Measurements from ENCODE around the gene CTAG2. TPM values are rescaled to one million over a fixed set of nuclear protein-coding genes. Genes with fewer than 3 reads are reported as not detected.
"Not testable (repeated sequence)": the region's sequence is repeated elsewhere in the genome, so short reads cannot be mapped to it uniquely, and the experiment has no call there.

Gene CTAG2
- total RNA-seq (not detected), polyA plus RNA-seq (ENCODE audit: insufficient read length in 6 of 6) (not detected)
- long read RNA-seq, donor 1, result 0 reads
- long read RNA-seq, donor 2, result 0 reads
- long read RNA-seq, donor 3, result 0 reads
- long read RNA-seq, donor 4, result 0 reads
- long read RNA-seq, donor 5, result 0 reads
- long read RNA-seq, donor 6, result 0 reads
- long read RNA-seq, donor 7, result 0 reads
- long read RNA-seq, donor 8, result 0 reads
- long read RNA-seq, donor 9, result 0 reads
- long read RNA-seq, donor 10, result 0 reads
- long read RNA-seq, donor 11, result 0 reads
- long read RNA-seq, donor 12, result 0 reads

- DNase-seq; H3K9me3 ChIP-seq; intact Hi-C loops (cut with DNase I); H3K27ac ChIP-seq; H3K4me3 ChIP-seq; ATAC-seq; H3K36me3 ChIP-seq; H3K4me1 ChIP-seq; H3K27me3 ChIP-seq: not testable (repeated sequence)
Observed at GRCh38 chrX:154653413-154653812, at the start of gene CTAG2. Gene CTAG2, minus strand, starts transcription at chrX:154653579. Its CDS starts 64 bp downstream, at chrX:154653515.

GRCh38 chrX:154698630-154699248 lies 45.4 kb upstream of the CTAG2 start:
- ATAC-seq (no peak), DNase-seq (no peak)
- H3K4me1 ChIP-seq, result no peaks in the 10 kb centered on the region
- H3K9me3 ChIP-seq, result no peaks in the 10 kb centered on the region
- no peak for TF ChIP-seq CTCF (IDR thresholded peaks at IDR 0.05)
- H3K27ac ChIP-seq, result no peak overlapping the region
- intact Hi-C loops (cut with DNase I), result no loop called here
- no peak overlapping the region for H3K4me3 ChIP-seq
- H3K36me3 ChIP-seq, result peaks cover 0 to 41% of the 10 kb centered on the region in 2 donors
- H3K27me3 ChIP-seq, result no peaks in the 10 kb centered on the region

GRCh38 chrX:154696676-154697045 lies 43.3 kb upstream of the CTAG2 start:
- no peaks in the 10 kb centered on the region for H3K4me1 ChIP-seq
- no peak overlapping the region for H3K4me3 ChIP-seq
- no peak overlapping the region for H3K27ac ChIP-seq
- no peaks in the 10 kb centered on the region for H3K27me3 ChIP-seq
- ATAC-seq, result no peak
- DNase-seq, result no peak
- peaks cover 0 to 51% of the 10 kb centered on the region in 2 donors for H3K36me3 ChIP-seq
- H3K9me3 ChIP-seq, result no peaks in the 10 kb centered on the region
- intact Hi-C loops (cut with DNase I), result no loop called here
- TF ChIP-seq CTCF (IDR thresholded peaks at IDR 0.05), result no peak

GRCh38 chrX:154695911-154696675 lies 42.7 kb upstream of the CTAG2 start:
- DNase-seq (peak in 1 of 4 donors; percentile 41), ATAC-seq (peak; percentile 61)
- Histone ChIP-seq H3K9me3 (no peaks in the 10 kb centered on the region), H3K36me3 (peaks cover 0 to 51% of the 10 kb centered on the region in 2 donors), H3K4me3 (no peak overlapping the region), H3K27ac (no peak overlapping the region), H3K4me1 (no peaks in the 10 kb centered on the region), H3K27me3 (no peaks in the 10 kb centered on the region)
- TF ChIP-seq CTCF (IDR thresholded peaks at IDR 0.05), result no peak
- intact Hi-C loops (cut with DNase I), result no loop called here

- Histone ChIP-seq H3K4me3 (no peak overlapping the region), H3K9me3 (no peaks in the 10 kb centered on the region), H3K27ac (no peak overlapping the region), H3K27me3 (no peaks in the 10 kb centered on the region), H3K36me3 (peaks cover 0 to 37% of the 10 kb centered on the region in 2 donors), H3K4me1 (no peaks in the 10 kb centered on the region)
- no peak for TF ChIP-seq CTCF (IDR thresholded peaks at IDR 0.05)
- ATAC-seq (no peak), DNase-seq (no peak)
- intact Hi-C loops (cut with DNase I), result no loop called here
Observed at GRCh38 chrX:154693394-154693793, 40.0 kb upstream of the CTAG2 start.

- H3K4me1 ChIP-seq, H3K4me3 ChIP-seq: not testable (repeated sequence)
Observed at GRCh38 chrX:154690438-154690837, 37.1 kb upstream of the CTAG2 start.

GRCh38 chrX:154672084-154672483 lies 18.7 kb upstream of the CTAG2 start:
- intact Hi-C loops (cut with DNase I); H3K36me3 ChIP-seq; H3K4me3 ChIP-seq: not testable (repeated sequence)

More at GRCh38 chrX:154690438-154690837, 37.1 kb upstream of the CTAG2 start:
- H3K9me3 ChIP-seq; intact Hi-C loops (cut with DNase I); H3K27ac ChIP-seq; H3K27me3 ChIP-seq; ATAC-seq; DNase-seq: not testable (repeated sequence)
- peaks cover 0 to 22% of the 10 kb centered on the region in 2 donors for H3K36me3 ChIP-seq

GRCh38 chrX:154670848-154671247 lies 17.5 kb upstream of the CTAG2 start:
- H3K27ac ChIP-seq; H3K27me3 ChIP-seq; H3K36me3 ChIP-seq; ATAC-seq; DNase-seq; H3K4me1 ChIP-seq; H3K4me3 ChIP-seq; intact Hi-C loops (cut with DNase I); H3K9me3 ChIP-seq: not testable (repeated sequence)

More at GRCh38 chrX:154672084-154672483, 18.7 kb upstream of the CTAG2 start:
- H3K27ac ChIP-seq, H3K27me3 ChIP-seq, DNase-seq, H3K4me1 ChIP-seq, H3K9me3 ChIP-seq, ATAC-seq: not testable (repeated sequence)

Measured in left lung (tissue), 14 donors.